Suprapubic skin (tissue), 4 donors: ENCODE measurements around the gene MOB3B.

Source experiments
- CTCF ChIP-seq, 2 donors: fragments of 200-600 bp in 1 of 2; fragments of 450-650 bp in 1 of 2; sonication (generic) in 1 of 2; IDR thresholded peaks; one replicate each; pipeline ENCODE4 v1.5.1; 2016 to 2019; ENCODE audit warnings: antibody characterized with exemption in 2 of 2, mild to moderate bottlenecking in 1 of 2, moderate library complexity in 1 of 2
- EP300 ChIP-seq: sonication (generic); formaldehyde crosslinking; IDR thresholded peaks from one replicate; pipeline ENCODE4 v1.6.1; 2017; ENCODE audit warnings: antibody characterized with exemption
- POLR2AphosphoS5 ChIP-seq, 3 donors: sonication (generic); formaldehyde crosslinking; IDR thresholded peaks; one replicate each; pipeline ENCODE4 v1.6.1; 2017; ENCODE audit warnings: antibody characterized with exemption in 3 of 3

GRCh38 chr9:27491154-27491553, 38.5 kb downstream of the MOB3B start:
- TF ChIP-seq CTCF (IDR thresholded peaks at IDR 0.05) (no peak), EP300 (no peak), POLR2AphosphoS5 (IDR thresholded peaks at IDR 0.05) (no peak)
